HFFc6 (cell line): Measurements from ENCODE around the gene PEX1. TPM values are rescaled to one million over a fixed set of nuclear protein-coding genes. Genes with fewer than 3 reads are reported as not detected.

Source experiments
- DNase-seq: peaks from one replicate; pipeline ENCODE4 v3.0.0-alpha.2; 2018
- H3K27ac Mint-ChIP-seq: 2 replicates; pipeline ENCODE4 v1.8.0; 2020; ENCODE audit warnings: mild to moderate bottlenecking, mixed read lengths
- H3K27me3 Mint-ChIP-seq: 2 replicates; pipeline ENCODE4 v1.8.0; 2021; ENCODE audit warnings: mild to moderate bottlenecking, moderate library complexity, mixed read lengths; ENCODE audit not compliant: insufficient read depth
- H3K36me3 Mint-ChIP-seq: 2 replicates; pipeline ENCODE4 v1.8.0; 2021; ENCODE audit warnings: low read depth, mixed read lengths
- H3K4me1 Mint-ChIP-seq: 2 replicates; pipeline ENCODE4 v1.8.0; 2020; ENCODE audit warnings: low read depth, mixed read lengths
- H3K4me3 Mint-ChIP-seq: 2 replicates; pipeline ENCODE4 v1.8.0; 2020; ENCODE audit warnings: mild to moderate bottlenecking, moderate library complexity, mixed read lengths
- H3K9me3 Mint-ChIP-seq: 2 replicates; pipeline ENCODE4 v1.8.0; 2020; ENCODE audit warnings: mild to moderate bottlenecking, mixed read lengths
- total RNA-seq, 6 experiments: library from RNA; stranded (reverse); fragmentation: NEBNext Ultra II Directional; extraction: Animal tissue kit (Norgen Biotek cat#: 25700); gene quantifications; 2 replicates in 1 of 6; 3 replicates in 5 of 6; pipeline ENCODE4 v1.2.3, GENCODE V29; 2021
- TF ChIP-seq, protein P1 (sequence below): fragments of 200-600 bp; sonication (generic); IDR thresholded peaks from 2 replicates; pipeline ENCODE4 v1.5.0; 2021; ENCODE audit warnings: antibody characterized with exemption, mild to moderate bottlenecking

PEX1 gene
- total RNA-seq, 6 experiments from 2014 or later = 8.4 to 10.9 (median 9.0) TPM

DNA sequence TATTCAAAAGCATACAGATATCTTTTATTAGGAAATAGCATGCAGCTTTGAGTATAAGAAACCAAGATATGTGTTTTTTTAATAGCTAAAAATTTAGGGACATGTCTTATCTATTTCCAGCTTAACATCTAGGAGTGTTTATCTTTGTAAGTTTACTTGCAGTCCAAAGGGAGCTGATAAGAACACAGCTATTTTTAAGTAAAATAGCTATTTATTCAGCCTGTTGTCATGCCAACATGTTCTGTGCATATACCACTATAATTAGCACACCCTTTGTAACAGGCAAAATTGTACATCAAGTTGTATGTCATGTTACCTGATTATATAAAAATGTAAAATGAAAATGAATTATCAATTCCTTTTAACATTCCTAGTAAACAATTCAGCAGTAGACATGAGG, 32.3 kb upstream of the PEX1 start:
- H3K4me1 Mint-ChIP-seq = peaks cover 13% of the 10 kb centered on the region

DNA sequence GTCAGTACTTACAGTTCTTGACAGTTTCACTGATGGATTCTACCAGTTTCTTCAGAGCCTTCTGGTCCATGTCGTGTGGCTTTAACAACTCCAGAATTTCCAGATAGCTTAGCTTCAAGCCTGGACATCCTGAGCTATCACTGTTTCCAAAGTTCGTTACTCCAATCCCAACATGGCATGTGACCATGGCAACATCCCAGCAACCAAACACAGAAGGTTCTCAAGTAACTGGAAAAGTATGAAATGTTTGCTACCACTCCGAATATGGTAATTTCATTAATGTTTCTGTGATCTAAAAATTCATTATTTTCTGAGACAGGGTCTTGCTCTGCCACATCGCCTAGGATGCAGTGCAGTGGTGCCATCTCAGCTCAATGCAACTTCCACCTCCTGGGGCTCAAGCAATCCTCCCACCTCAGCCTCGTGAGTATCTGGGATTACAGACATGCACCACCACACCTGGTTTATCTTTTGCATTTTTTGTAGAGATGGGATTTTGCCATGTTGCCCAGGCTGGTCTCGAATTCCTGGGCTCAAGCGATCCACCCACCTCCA, 29.6 kb upstream of the PEX1 start:
- TF ChIP-seq, protein P1, sequence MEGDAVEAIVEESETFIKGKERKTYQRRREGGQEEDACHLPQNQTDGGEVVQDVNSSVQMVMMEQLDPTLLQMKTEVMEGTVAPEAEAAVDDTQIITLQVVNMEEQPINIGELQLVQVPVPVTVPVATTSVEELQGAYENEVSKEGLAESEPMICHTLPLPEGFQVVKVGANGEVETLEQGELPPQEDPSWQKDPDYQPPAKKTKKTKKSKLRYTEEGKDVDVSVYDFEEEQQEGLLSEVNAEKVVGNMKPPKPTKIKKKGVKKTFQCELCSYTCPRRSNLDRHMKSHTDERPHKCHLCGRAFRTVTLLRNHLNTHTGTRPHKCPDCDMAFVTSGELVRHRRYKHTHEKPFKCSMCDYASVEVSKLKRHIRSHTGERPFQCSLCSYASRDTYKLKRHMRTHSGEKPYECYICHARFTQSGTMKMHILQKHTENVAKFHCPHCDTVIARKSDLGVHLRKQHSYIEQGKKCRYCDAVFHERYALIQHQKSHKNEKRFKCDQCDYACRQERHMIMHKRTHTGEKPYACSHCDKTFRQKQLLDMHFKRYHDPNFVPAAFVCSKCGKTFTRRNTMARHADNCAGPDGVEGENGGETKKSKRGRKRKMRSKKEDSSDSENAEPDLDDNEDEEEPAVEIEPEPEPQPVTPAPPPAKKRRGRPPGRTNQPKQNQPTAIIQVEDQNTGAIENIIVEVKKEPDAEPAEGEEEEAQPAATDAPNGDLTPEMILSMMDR = no peak
- Mint-ChIP-seq H3K4me3 (no peak overlapping the region), H3K27ac (no peak overlapping the region), H3K9me3 (no peaks in the 10 kb centered on the region), H3K4me1 (no peaks in the 10 kb centered on the region), H3K27me3 (no peaks in the 10 kb centered on the region; the same call in 1 of the 2 replicates), H3K36me3 (no peaks in the 10 kb centered on the region; the same call in 1 of the 2 replicates)
- DNase-seq = no peak

More for the DNA sequence above, 32.3 kb upstream of the PEX1 start:
- Mint-ChIP-seq H3K36me3 (peaks cover 18% of the 10 kb centered on the region), H3K9me3 (no peaks in the 10 kb centered on the region), H3K27me3 (no peaks in the 10 kb centered on the region; the same call in 1 of the 2 replicates), H3K27ac (no peak overlapping the region), H3K4me3 (no peak overlapping the region)
- no peak for DNase-seq
- TF ChIP-seq, protein P1 = no peak

GRCh38 chr7:92557249-92557648, 28.9 kb upstream of the PEX1 start:
- Mint-ChIP-seq H3K27ac (no peak overlapping the region), H3K27me3 (no peaks in the 10 kb centered on the region; the same call in 1 of the 2 replicates), H3K4me1 (no peaks in the 10 kb centered on the region), H3K36me3 (no peaks in the 10 kb centered on the region; the same call in 1 of the 2 replicates), H3K9me3 (no peaks in the 10 kb centered on the region), H3K4me3 (no peak overlapping the region)
- no peak for DNase-seq
- TF ChIP-seq, protein P1 = no peak

DNA sequence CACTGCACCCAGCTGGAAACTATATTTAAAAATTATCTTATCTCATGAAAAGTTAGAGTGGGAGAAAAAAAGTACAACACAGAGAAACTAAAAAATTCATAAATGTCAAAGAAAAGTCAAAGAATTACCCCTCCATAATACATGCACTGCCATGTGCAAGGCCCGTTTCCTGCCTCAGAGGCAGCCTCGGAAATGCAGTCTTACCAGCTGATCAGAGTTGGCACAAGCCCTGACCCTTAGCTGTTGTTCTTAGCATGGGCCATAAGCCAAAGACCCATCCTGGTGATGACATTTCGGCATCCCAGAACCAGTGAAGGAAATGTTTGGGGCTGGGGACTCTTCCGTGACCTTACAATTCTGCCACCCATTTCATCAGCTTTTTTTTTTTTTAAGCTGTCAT, 21.9 kb upstream of the PEX1 start:
- TF ChIP-seq, protein P1 = no peak
- Mint-ChIP-seq H3K9me3 (no peaks in the 10 kb centered on the region), H3K27ac (no peak overlapping the region), H3K4me3 (no peak overlapping the region), H3K4me1 (no peaks in the 10 kb centered on the region), H3K36me3 (no peaks in the 10 kb centered on the region), H3K27me3 (no peaks in the 10 kb centered on the region)
- no peak for DNase-seq

GRCh38 chr7:92547579-92547978, 19.3 kb upstream of the PEX1 start:
- TF ChIP-seq, protein P1 = no peak
- Mint-ChIP-seq H3K9me3 (no peaks in the 10 kb centered on the region), H3K27ac (no peak overlapping the region), H3K4me3 (no peak overlapping the region), H3K4me1 (no peaks in the 10 kb centered on the region), H3K36me3 (no peaks in the 10 kb centered on the region), H3K27me3 (no peaks in the 10 kb centered on the region)
- no peak for DNase-seq
